HG02798 (cell line): ENCODE results near the gene TNFRSF8.
"Not testable (repeated sequence)": the region's sequence is repeated elsewhere in the genome, so short reads cannot be mapped to it uniquely, and the experiment has no call there.

ENCODE experiments used
- ATAC-seq: cut with Tn5 transposase; IDR thresholded peaks from one replicate; pipeline ENCODE4 v1.9.1; 2021; ENCODE audit warnings: mild to moderate bottlenecking; ENCODE audit not compliant: unreplicated experiment, poor library complexity

TNFRSF8 gene

DNA sequence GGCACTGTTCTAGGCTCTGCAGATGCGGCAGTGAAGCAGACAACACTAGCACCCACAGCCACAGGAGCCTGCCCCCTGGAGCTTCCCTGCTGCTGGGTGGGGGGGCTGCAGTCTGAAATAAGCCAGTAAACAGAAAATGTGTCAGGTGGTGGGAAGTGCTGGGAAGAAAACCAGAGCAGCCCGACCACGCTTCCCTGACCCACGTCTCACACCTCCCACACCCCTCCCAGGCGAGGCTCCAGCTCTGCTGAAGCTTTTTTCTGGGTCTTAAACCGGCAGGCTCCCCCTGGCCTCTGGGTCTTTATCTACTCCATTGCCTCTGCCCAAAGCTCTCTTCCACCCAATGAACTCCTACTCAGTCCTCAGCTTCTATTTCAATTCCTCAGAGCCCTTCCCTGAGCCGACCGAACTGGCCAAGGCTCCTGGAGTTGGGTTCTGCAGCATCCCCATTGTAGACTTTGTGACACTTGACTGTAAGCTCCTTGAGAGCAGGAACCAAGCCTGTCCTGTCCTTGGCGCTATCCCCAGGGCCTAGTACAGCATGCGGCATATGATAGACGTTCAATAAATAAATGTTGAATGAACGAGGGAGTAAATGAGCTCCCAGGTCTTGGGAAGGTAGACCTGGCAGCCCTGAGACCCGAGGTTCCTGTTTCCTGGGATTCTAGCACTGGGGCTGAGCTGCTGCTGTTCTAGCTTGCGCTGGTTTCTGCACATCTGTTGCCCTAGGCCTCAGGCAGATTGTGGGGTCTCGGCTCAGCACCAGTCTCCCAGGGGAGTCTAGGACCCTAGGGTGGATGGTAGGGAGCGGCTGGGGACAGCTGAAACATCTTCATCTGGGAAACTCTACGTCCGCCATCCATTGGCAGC, 25.4 kb upstream of the TNFRSF8 start:
- ATAC-seq = no peak

DNA sequence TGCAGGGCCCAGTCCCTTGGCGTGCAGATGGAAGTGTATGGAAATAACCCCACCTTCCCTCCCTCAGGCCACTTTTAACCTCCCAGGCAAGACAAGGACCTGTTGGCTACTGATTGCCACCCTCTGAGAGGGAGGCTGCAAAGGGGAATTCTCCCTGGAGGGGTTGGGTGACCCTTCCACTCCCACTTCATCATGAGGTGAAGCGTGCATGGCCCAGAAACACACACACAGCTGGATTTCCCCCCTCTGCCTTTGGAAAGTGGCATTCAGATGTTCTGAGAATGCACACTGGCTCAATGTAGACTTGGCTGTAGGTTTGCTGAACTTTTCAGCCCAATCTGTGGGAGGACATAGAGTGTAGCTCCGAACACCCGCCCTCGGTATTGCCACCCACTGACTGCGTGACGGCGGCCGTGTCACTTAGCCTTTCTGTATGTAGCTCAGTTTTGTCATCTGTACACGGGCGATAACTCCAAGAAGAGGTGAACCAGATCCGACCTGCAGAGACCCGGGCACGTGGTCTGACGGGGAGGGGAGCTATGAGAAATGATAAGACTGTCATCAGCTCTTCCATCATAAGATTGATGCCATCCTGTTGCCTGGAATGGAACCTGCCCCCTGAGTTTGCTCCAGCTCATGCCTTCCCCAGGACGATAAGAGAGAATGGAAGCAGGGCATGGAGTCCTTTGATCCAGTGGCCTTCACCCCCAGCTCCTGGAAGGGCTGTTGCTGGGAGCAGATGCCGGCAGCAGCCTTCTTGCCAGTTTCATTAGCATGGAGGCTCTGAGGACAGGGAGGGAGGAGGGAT, 24.5 kb upstream of the TNFRSF8 start:
- ATAC-seq = no peak

DNA sequence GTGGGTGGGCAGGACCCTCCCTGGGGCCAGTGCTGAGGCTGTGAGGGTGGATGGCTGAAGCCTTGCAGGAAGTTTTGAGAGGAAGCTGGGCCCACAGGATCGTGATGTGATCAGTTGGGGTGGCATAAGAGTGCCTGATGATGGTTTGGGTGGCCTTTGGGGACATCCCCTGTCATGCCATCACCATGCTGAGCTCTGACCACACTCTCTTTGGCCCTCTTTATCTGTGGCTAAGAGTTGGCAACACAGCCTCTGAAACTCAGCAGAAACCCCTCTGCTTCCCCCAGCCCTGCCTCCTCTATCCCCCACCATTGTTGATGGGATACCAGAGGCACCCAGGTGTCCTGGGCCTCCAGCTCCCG, 24.0 kb upstream of the TNFRSF8 start:
- no peak for ATAC-seq

DNA sequence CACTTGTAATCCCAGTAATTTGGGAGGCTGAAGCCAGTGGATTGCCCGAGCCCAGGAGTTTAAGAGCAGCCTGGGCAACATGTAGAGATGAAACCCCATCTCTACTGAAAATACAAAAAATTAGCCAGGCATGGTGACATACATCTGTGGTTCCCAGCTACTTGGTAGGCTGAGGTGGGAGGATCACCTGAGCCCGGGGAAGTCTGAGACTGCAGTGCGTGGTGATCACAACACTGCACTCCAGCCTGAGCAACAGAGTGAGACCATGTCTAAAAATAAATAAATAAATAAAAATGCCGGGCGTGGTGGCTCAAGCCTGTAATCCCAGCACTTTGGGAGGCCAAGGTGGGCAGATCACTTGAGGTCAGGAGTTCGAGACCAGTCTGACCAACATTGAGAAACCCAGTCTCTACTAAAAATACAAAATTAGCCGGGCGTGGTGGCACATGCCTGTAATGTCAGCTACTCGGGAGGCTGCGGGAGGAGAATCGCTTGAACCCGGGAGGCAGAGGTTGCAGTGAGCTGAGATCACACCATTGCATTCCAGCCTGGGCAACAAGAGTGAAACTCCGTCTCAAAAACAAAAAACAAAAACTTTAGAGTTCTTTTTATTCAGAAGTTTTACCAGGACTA, 23.2 kb upstream of the TNFRSF8 start:
- peak; percentile 41 for ATAC-seq

DNA sequence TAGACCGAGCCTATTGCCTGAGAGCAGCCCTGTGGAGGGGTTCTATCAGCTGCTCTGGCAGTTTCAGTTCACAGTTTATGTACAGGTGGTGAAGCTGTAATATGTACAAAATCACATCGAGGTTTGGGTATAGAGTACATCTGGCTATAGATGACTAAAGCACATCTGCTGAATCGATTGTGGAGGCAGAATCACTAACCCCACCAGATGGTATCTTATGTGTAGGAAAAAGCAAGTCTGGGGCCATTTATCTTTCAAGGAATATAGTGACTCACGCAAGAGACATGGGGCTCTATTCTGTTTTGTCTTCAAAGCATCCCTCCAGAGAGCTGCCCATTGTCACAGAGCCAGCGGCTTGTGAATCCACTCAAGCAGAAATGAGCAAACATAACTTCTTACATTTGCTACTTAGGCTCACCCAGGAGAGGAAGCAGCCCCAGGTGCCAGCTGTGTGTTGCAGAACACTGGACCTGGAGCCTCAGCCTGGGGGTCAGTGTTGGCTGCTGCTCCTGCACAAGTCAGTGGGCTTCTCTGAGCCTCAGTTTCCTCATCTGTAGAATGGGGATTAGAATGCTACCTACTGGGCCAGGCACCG, 22.5 kb upstream of the TNFRSF8 start:
- ATAC-seq = peak; percentile 73

DNA sequence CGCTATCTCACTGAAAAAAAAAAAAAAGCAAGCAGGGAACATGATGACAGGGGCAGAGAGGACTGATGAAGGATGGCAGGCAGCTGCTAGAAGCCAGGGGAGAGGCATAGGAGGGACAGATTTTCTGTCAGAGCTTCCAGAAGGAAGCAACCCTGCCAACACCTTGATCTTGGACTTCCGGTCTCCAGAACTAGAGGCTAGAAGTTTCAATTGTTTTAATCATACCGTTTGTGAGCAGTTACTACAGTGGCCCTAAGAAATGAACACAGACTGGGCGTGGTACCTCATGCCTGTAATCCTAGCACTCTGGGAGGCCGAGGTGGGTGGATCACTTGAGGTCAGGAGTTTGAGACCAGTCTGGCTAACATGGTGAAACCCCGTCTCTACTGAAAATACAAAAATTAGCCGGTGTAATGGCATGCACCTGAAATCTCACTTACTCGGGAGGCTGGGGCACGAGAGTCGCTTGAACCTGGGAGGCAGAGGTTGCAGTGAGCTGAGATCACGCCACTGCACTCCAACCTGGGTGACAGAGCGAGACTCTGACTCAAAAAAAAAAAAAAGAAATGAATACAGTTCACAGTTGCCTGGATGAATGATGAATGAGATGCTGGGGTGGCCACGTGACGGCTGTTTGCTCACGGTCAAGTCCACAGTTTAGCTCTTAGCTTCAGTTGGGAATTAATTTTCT, 18.8 kb upstream of the TNFRSF8 start:
- ATAC-seq = not testable (repeated sequence)

DNA sequence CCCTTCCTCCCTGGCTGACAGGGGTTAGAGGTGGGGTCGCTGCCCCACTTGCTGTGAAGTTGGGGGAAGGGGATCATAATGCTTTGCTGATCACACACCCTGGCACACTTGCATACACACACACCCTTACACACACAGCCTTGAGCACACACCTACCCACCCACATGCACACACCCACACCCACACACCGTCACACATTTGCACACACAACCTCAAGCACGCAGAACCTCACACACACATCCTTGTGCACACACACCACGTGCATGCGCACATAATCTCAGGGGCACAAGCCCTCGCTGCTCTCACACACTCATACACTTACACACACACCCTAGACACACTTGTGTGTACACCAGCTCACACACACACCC, 16.4 kb upstream of the TNFRSF8 start:
- ATAC-seq = no peak

DNA sequence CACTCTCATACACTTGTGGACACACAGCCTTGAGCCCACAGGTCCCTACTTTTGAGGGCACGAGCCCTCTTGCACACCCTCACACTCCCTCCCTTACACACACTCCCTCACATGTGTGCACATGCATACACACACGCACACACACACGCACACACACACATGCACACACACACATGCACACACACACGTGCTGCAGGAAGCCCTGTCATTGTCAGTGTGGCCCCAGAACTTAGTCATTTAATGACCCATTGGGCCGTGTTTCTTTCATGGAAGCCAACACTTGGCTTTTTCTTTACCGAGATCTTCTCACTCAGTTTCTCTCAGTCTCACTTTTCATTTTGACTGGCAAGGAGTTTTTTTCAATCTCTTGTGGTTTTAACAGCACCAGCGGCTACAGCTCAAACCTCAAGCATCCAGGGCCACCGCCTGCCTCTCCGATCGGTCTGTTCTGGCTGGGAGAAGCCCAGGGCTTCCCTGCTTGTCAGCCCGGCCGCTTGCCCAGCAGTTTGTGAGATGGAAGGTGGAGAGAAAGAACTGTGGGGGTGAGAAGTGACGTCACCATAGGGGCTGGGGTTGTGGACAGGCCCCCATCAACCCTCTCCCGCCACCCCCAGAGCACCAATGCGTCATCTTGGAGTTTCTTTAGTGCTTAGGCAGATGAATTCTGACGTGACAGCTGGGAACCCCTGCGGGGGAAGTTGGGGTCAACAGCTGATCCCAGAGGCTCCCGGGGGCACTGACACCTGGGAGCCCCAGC, 15.8 kb upstream of the TNFRSF8 start:
- ATAC-seq = peak; percentile 46

DNA sequence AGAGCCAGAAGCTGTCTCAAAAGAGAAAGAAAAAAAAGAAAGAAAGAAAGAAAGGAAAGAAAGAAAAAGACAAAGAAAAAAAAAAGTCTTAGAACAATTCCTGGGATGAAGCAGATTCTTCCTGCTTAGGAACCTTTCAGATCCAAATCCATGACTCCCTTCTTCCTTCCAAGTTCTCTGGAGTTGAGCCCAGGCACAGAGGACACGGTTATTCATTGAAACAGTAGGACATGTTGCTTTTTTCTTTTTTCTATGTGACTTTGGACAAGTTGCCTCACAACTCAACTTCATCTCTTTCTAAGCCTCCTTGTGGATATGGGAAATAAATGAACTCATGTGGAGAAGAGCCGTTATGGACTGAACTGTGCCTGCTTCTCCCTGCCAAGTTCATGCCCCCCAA, 14.7 kb upstream of the TNFRSF8 start:
- ATAC-seq = no peak

DNA sequence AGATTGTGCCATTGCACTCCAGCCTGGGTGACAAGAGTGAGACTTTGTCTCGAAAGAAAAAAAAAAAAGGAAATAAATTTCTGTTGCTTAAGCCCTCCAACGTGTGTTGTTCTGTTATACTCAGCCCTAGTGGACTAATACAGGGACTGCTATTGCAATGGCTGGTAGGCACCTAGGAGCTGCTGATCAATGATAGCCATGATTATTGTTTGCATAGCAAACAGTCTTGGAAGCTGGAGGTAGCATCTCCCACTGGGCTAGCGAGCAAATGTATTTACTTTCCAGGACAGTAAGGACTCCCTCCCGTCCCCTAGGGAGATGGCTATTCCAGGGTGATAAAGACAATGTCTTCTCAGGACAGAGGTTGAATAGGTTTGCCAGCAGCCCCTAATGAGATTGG, 13.5 kb upstream of the TNFRSF8 start:
- ATAC-seq = no peak

DNA sequence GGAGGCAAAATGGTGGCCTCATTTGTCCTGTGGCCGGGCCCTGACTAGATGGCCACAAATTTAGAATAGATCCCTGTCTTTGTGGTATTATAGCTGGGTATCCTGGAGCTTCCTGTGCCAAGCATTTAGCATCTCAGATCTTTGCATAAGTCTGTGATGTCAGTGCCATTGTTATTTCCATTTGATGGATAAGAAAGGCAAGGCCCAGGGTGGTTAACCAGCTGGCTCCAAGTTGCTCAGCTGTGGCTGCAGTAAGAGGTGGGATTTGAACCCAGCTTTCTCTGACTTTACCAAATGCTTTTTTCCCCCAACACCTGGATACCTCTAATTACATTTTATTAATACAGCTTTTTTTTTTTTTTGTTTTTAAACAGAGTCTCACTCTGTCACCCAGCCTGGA, 11.7 kb upstream of the TNFRSF8 start:
- ATAC-seq = no peak

DNA sequence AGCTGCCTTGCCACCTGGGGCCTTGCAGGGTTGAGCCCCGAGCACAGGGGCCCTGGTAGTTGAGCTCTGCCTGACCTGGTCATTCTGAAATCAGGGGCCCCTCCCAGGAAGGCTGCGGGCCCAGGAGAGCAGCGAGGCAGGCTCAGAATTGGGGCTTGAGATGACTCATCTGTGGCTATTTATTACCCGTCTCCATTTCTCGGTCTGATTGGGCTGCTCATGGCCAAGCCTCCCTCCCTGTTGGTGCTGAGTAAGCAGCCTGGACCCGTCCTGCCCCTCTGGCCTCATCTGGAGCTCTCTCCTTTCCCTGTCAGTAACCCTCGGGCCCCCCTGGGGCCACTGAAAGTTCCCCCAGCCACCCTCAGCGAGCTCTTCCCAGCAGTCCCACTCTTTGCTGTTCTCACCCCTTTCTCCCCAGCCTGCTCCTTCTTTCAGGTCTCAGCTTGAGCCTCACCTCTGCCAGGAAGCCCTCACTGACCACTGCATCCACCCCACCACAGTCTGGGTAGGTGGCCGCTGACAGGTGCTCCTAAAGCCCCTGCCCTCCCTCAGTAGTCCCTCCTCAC, 11.0 kb upstream of the TNFRSF8 start:
- ATAC-seq = peak; percentile 76

DNA sequence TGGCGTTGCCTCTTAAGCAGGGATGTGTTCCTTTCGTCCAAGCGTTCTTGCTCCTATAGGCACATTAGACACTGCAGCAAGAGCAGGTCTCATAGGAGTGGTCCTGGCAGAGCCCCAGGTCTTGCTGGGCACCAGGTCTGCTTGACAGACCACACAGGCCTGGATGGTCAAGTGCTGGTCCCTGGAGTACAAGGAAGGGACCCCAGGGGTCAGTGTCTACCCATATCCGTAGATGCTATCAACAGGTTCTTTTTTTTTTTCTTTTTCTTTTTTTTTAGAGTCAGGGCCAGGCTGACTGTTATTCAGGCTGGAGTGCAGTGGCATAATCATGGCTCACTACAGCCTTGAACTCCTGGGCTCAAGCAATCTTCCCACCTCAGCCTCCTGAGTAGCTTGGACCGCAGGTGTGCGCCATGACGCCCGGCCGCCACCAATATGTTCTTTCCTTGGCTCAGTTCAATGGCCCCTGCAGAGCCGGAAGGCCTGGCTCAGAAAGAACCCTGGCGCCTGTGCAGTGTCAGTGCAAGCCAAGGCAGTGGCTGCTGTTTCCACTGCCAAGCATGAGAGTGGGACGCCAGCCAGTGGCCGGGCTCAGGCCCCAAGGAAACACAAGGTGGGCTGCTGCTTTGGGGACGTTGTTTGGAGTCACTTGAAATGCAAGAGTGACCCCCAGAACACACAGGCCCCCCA, 10.0 kb upstream of the TNFRSF8 start:
- no peak for ATAC-seq

DNA sequence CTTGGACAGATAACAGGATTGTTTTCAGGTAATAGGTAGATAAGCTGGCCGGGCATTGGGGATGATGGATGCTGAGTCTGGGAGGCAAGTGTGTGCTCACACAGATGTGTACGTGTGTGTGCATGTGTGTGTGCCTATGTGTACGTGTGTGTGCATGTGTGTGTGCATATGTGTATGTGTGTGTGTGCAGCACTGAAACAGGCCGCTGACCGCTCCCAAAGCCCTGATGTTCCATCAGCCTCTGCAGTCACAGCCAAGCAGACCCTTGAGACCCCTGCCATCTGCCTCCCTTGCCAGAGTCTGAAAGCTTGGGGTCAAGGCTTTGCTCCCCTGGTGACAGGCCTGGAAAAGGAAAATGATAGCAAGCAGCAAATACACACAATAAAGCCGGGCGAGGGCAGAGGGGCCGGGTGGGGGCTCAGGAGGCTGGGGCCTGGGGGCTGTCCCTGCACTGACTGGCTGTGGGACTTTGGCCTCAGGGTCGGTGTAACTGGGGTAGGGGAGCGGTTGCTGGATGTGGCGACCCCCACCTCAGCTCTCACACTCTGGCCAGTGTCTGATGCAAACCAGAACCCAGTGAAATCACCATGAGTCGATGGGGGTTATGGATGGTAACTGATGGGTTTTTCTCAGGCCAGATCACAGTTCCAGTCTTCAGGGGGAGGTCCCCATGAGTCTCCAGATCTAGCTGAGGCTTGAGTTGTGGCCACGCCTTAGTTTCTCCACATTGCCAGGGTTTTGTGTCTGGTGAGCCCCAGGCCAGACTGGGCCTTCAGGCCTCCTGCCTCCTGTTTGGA, 9.2 kb upstream of the TNFRSF8 start:
- ATAC-seq = peak; percentile 28

DNA sequence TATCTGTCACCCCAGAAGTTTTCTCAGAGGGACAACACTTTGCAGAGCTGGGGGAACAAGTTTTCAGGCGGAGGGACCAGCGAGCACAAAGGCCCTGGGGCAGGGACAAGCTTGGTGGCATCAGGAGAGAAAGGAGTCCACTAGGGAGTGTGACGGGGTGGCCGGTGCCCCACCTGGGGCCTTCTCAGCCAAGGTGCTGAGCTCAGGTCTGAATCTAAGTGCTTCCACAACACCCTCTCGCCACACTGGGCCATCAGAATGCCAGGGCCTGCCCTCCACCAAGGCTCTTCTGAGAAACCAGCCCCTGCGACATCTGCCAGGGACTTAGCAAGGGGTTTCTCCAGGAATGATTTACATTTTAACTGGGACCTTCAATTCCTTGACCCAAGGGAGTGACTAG, 7.8 kb upstream of the TNFRSF8 start:
- ATAC-seq = no peak

DNA sequence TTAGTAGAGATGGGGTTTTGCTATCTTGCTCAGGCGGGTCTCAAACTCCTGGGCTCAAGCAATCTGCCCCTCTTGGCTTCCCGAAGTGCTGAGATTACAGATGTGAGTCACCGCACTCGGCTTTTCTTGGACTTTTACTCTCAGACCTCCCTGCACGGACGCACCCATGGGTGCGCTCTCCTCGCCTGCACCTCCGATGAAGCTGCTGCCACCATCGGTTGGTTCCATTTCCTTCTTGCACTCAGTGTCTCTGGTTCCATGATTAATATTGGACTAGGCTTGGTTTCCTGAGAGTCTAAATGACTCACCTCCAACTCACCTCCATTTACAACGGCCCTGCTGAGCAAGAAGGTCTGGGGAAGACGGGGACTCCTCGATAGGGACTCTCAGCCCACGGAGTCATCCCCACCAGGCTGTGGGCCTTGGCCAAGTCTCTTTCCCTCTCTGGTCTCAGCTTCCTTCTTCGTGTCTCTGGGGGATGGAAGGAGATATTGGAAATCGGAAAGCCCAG, 6.7 kb upstream of the TNFRSF8 start:
- ATAC-seq = no peak

DNA sequence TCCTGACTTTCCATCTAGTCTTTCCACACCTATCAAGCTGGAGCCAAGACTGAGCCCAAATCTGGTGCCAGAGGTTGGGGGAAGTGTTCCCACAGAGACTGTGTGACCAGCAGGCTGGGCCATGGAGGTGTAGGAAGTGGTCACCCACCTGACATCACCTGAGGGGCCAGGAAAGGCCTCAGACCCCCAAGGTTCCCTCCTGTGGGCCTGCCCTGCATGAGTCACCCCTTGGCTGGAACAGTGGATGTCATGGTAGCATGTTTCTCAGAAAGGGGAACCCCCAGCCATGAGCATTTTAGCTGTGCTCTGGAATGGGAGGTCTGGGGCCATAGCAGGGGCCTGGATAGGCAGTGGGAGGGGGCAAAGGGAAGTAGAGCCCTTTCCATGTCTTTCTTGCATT, 5.7 kb upstream of the TNFRSF8 start:
- no peak for ATAC-seq
